Thymus (tissue), 14 donors: Measurements from ENCODE around the gene KHDRBS1. TPM values are rescaled to one million over a fixed set of nuclear protein-coding genes. Genes with fewer than 3 reads are reported as not detected.

Experiments used
- DNase-seq, 9 donors: peaks; one replicate each; pipeline ENCODE4 v3.0.0-alpha.2; 2013; ENCODE audit warnings: low spot score in 9 of 9, low read depth in 6 of 9, missing footprints in 1 of 9
- H3K27ac ChIP-seq, 2 donors: one replicate each; pipeline ENCODE4 v1.5.1; 2013; ENCODE audit warnings: control low read depth in 1 of 2, low read depth in 1 of 2, low read length in 1 of 2, mild to moderate bottlenecking in 1 of 2, moderate library complexity in 1 of 2
- H3K27me3 ChIP-seq, 2 donors: one replicate each; pipeline ENCODE4 v1.5.1; 2013; ENCODE audit warnings: low read length in 1 of 2; ENCODE audit not compliant: control insufficient read depth in 2 of 2, insufficient read depth in 1 of 2
- H3K36me3 ChIP-seq, 2 donors: one replicate each; pipeline ENCODE4 v1.5.1; 2013; ENCODE audit warnings: low read length in 1 of 2, mild to moderate bottlenecking in 1 of 2, moderate library complexity in 1 of 2; ENCODE audit not compliant: control insufficient read depth in 2 of 2, insufficient read depth in 2 of 2
- H3K4me1 ChIP-seq, 2 donors: one replicate each; pipeline ENCODE4 v1.5.1; 2013; ENCODE audit warnings: low read length in 2 of 2; ENCODE audit not compliant: control insufficient read depth in 2 of 2, insufficient read depth in 2 of 2
- H3K4me3 ChIP-seq, 2 donors: one replicate each; pipeline ENCODE4 v1.5.1; 2013; ENCODE audit warnings: low read length in 2 of 2, control low read depth in 1 of 2, mild to moderate bottlenecking in 1 of 2
- H3K9me3 ChIP-seq, 2 donors: one replicate each; pipeline ENCODE4 v1.5.1; 2013; ENCODE audit warnings: low read length in 1 of 2, mild to moderate bottlenecking in 1 of 2; ENCODE audit not compliant: control insufficient read depth in 2 of 2, insufficient read depth in 1 of 2
- WGBS: extraction: QIAGEN DNeasy Blood & Tissue Kit; methylation state at CpG from one replicate; pipeline ENCODE4 v1.1.7; 2013; 5-methylcytosine and 5-hydroxymethylcytosine counted together
- long read RNA-seq, 10 donors: transcript quantifications; one replicate each; lab custom pipeline, GENCODE V29; 2026
- polyA plus RNA-seq: library from polyadenylated mRNA; stranded (reverse); fragments of 200-250 nt; gene quantifications from one replicate; pipeline ENCODE4 v1.2.3, GENCODE V29; 2013
- total RNA-seq: library from RNA; stranded (reverse); fragments of 120-200 nt; gene quantifications from one replicate; pipeline ENCODE4 v1.2.4, GENCODE V29; 2013
- donor health status: healthy.

The KHDRBS1 gene, protein sequence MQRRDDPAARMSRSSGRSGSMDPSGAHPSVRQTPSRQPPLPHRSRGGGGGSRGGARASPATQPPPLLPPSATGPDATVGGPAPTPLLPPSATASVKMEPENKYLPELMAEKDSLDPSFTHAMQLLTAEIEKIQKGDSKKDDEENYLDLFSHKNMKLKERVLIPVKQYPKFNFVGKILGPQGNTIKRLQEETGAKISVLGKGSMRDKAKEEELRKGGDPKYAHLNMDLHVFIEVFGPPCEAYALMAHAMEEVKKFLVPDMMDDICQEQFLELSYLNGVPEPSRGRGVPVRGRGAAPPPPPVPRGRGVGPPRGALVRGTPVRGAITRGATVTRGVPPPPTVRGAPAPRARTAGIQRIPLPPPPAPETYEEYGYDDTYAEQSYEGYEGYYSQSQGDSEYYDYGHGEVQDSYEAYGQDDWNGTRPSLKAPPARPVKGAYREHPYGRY
- total RNA-seq, result 71.8 TPM
- 124 TPM for polyA plus RNA-seq
- long read RNA-seq, donor 1, partial matches to known transcripts, result 16 of 20 reads
- long read RNA-seq, donor 1, other reads (novel, unspliced or antisense), result 0 of 20 reads
- long read RNA-seq, donor 2, transcript KHDRBS1-202 (9 exons, 2,757 nt), result major isoform, 123 of 129 reads
- long read RNA-seq, donor 2, partial matches to known transcripts, result 0 of 129 reads
- long read RNA-seq, donor 2, other reads (novel, unspliced or antisense), result 0 of 129 reads
- long read RNA-seq, donor 3, transcript KHDRBS1-202 (9 exons, 2,757 nt), result major isoform, 75 of 92 reads
- long read RNA-seq, donor 3, partial matches to known transcripts, result 12 of 92 reads
- long read RNA-seq, donor 3, other reads (novel, unspliced or antisense), result 0 of 92 reads
- long read RNA-seq, donor 4, transcript KHDRBS1-202 (9 exons, 2,757 nt), result major isoform, 22 of 29 reads
- long read RNA-seq, donor 4, partial matches to known transcripts, result 5 of 29 reads
- long read RNA-seq, donor 4, other reads (novel, unspliced or antisense), result 0 of 29 reads
- long read RNA-seq, donor 5, transcript KHDRBS1-202 (9 exons, 2,757 nt), result major isoform, 76 of 98 reads
- long read RNA-seq, donor 5, partial matches to known transcripts, result 16 of 98 reads
- long read RNA-seq, donor 5, other reads (novel, unspliced or antisense), result 0 of 98 reads
- long read RNA-seq, donor 6, transcript KHDRBS1-202 (9 exons, 2,757 nt), result major isoform, 46 of 49 reads
- long read RNA-seq, donor 6, partial matches to known transcripts, result 0 of 49 reads
- long read RNA-seq, donor 6, other reads (novel, unspliced or antisense), result 0 of 49 reads
- long read RNA-seq, donor 7, transcript KHDRBS1-202 (9 exons, 2,757 nt), result major isoform, 48 of 230 reads
- long read RNA-seq, donor 7, partial matches to known transcripts, result 176 of 230 reads
- long read RNA-seq, donor 7, other reads (novel, unspliced or antisense), result 0 of 230 reads
- long read RNA-seq, donor 8, transcript KHDRBS1-202 (9 exons, 2,757 nt), result major isoform, 32 of 33 reads
- long read RNA-seq, donor 8, partial matches to known transcripts, result 0 of 33 reads
- long read RNA-seq, donor 8, other reads (novel, unspliced or antisense), result 0 of 33 reads
- long read RNA-seq, donor 9, transcript KHDRBS1-203 (11 exons, 1,989 nt), result minor isoform, 5 of 38 reads
- long read RNA-seq, donor 9, transcript KHDRBS1-202 (9 exons, 2,757 nt), result major isoform, 33 of 38 reads
- long read RNA-seq, donor 9, partial matches to known transcripts, result 0 of 38 reads
- long read RNA-seq, donor 9, other reads (novel, unspliced or antisense), result 0 of 38 reads
- long read RNA-seq, donor 10, transcript KHDRBS1-203 (11 exons, 1,989 nt), result minor isoform, 5 of 70 reads
- long read RNA-seq, donor 10, transcript KHDRBS1-202 (9 exons, 2,757 nt), result major isoform, 56 of 70 reads
- long read RNA-seq, donor 10, partial matches to known transcripts, result 6 of 70 reads
- long read RNA-seq, donor 10, other reads (novel, unspliced or antisense), result 0 of 70 reads

DNA sequence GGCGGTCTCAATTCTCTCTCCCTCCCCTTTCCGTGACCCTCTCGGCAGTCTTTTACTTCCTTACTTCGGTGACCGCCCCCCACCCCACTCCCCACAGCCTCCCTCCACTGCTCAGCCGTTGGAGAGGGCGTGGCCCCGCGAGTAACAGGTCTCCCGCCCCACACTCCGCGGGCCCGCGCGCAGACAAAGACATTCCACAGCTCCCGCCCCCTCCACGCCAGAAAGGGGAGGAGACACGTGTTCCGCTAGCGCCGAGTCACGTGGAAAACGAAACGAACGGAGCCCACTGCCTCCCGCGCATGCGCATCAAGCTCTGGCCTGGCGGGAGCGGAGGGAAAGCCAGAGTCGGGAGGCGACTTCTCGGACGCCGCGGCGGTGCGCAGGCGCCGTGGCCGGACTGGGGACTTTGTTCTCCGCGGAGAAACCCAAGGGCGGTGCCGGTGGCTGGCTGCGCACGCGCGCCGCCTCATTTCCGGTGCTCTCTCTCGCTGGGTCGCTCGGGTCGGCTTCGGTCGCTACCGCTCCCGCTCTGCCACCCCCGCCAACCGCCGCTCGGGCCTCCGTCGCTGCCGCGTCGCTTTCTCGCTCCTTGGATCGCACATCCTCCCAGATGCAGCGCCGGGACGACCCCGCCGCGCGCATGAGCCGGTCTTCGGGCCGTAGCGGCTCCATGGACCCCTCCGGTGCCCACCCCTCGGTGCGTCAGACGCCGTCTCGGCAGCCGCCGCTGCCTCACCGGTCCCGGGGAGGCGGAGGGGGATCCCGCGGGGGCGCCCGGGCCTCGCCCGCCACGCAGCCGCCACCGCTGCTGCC is at the start of gene KHDRBS1:
KHDRBS1 (plus strand) TSS at position 483 of the 813 bp plus-strand sequence; CDS start at position 611, 128 bp downstream.
- Histone ChIP-seq H3K27ac (peak within 1 kb of the TSS; percentile 96 to 99), H3K36me3 (peaks cover 5 to 12% of the 10 kb centered on the region in 2 donors), H3K4me3 (peak within 1 kb of the TSS; percentile 76 to 97), H3K4me1 (peaks cover 18 to 20% of the 10 kb centered on the region in 2 donors), H3K27me3 (no peaks in the 10 kb centered on the region), H3K9me3 (peaks cover 0 to 5% of the 10 kb centered on the region in 2 donors)
- DNase-seq, result peak; percentile 94 to 99 (median 98)
- 1% methylated on average over 101 of the region's 101 CpGs for WGBS

DNA sequence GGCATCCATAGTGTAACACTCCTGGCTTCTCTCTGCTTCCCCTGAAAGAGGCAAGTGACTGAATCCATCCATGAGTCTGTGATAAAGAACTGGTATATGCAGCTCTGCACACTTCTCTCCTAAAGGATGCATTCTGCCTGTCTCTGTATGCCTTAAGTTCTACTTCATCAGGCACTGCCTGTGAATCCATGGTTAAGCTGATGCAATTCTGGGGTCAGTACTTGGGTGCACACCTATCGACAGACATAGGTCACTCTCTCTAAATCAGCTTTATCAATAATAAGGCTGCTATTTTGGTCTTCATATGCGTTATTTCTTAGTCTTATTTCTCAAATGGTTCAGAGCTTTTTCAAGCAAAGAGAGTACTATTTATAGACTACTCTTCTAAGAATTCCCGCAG is 42.8 kb upstream of the KHDRBS1 start:
- WGBS, result 92% methylated on average over 3 of the region's 3 CpGs
- H3K27ac ChIP-seq, result no peak overlapping the region
- no peak for DNase-seq
- H3K4me1 ChIP-seq, result no peaks in the 10 kb centered on the region
- H3K4me3 ChIP-seq, result no peak overlapping the region
- no peaks in the 10 kb centered on the region for H3K36me3 ChIP-seq
- no peaks in the 10 kb centered on the region for H3K27me3 ChIP-seq
- H3K9me3 ChIP-seq, result no peaks in the 10 kb centered on the region

DNA sequence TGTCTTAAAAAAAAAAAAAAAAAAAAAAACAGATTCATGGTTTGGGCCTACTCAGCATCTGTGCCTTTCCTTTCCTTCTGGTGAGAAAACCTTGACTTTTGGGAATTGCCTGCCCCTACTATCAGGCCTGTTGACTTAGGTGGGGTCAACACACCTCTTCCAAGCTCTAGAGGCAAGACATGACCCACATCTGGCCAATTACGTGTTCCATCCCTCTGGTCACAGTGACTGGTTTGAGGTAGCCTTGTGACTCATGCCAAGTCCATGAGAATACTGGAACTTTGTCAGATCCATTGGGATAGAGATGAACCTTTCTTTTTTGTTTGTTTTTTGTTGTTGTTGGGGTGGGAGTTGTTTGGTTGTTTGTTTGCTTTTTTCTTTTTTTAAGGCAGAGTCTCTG is 37.3 kb upstream of the KHDRBS1 start:
- H3K9me3 ChIP-seq, result no peaks in the 10 kb centered on the region
- H3K27ac ChIP-seq, result no peak overlapping the region
- no peaks in the 10 kb centered on the region for H3K27me3 ChIP-seq
- WGBS, result 100% methylated on average over 1 of the region's 1 CpG
- H3K4me3 ChIP-seq, result no peak overlapping the region
- H3K36me3 ChIP-seq, result no peaks in the 10 kb centered on the region
- DNase-seq, result no peak
- peaks cover 0 to 7% of the 10 kb centered on the region in 2 donors for H3K4me1 ChIP-seq

DNA sequence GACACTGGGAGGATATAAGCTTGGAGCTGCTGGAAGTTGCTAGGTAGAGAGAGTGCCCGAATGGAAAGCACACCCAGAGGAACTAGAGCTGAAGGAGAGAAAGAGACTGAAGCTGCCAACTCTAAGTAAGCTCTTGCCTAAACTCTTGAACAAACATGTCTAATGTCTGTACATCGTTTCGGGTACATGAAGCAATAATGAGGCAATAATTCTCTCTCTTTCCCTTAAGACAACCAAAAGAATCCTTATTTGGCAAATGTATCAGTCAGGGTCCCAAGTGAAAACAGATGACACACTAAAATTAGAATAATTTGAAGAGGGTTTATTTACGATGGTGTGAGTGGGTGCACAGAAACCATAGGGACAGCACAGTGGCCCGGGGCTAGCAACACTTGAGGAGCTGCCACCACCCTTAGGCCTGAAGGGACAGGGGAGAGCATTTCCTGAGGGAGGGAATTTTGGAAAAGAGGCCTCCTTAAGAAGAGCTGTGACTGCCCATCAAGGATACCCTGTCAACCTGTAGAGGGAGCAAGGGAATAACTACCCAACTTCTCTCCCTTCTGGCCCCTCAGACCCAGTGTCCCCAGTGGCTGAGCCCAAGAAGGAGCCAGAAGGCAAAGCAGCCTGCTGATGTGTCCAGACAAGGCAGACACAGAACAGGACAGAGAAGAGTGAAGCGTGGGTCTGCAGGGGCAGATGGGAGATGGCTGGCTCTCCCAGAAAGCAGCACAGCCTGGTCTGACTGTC is 36.1 kb upstream of the KHDRBS1 start:
- Histone ChIP-seq H3K4me3 (no peak overlapping the region), H3K36me3 (no peaks in the 10 kb centered on the region), H3K4me1 (peaks cover 11 to 17% of the 10 kb centered on the region in 2 donors), H3K27ac (no peak overlapping the region), H3K27me3 (no peaks in the 10 kb centered on the region), H3K9me3 (no peaks in the 10 kb centered on the region)
- DNase-seq, result no peak
- WGBS, result 81% methylated on average over 6 of the region's 6 CpGs

DNA sequence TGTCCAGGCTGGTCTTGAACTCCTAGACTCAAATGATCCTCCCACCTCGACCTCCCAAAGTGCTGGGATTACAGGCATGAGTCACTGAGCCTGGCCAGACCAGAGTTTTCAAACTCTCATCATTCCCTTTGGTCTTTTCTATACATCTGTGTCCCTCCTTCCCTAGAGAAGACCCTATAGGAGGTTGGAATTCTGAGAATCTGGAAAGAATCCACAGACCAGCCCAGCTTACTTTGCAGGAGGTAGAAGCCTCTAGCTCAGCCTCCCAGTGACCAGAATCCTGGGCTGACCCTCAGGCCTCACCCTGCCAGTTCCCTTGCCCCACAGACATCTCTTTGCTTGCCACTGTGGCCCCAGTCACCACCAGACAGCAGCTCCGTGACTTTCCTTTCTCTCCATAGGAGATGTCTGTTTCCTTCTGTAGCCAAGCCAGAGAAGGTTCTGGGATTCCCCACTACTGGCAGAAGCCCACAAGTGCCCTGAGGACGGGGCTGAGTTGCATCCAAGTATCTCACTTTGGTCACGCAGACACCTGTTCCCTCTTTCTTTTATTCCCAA is 34.7 kb upstream of the KHDRBS1 start:
- Histone ChIP-seq H3K36me3 (no peaks in the 10 kb centered on the region), H3K9me3 (peaks cover 0 to 2% of the 10 kb centered on the region in 2 donors), H3K27ac (no peak overlapping the region), H3K4me1 (peaks cover 12 to 23% of the 10 kb centered on the region in 2 donors), H3K4me3 (no peak overlapping the region), H3K27me3 (no peaks in the 10 kb centered on the region)
- WGBS, result 94% methylated on average over 4 of the region's 4 CpGs
- no peak for DNase-seq

DNA sequence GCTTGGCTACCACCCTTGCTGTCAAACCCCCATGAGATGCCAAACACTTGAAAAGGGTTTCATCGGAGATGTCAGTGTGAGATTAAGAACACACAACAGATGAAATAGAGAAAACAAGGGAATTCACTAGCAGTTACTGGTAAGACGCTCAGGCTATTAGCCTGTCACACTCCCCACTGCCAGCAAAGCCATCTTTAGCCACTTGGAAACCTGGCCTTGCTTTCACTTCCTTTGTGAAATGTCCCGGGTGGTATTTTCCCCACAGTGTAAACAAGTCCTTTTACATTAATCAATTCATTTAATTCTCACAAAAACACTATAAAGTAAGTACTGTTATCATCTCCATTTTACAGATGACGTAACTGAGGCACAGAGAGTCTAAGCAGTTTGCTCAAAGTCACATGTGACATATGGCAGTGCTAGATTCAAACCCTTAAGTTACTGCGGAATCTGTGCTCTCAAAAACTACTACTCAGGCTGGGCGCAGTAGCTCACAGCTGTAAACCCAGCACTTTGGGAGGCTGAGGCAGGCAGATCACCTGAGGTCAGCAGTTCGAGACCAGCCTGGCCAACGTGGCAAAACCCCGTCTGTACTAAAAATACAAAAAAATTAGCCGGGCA is 32.7 kb upstream of the KHDRBS1 start:
- H3K4me1 ChIP-seq, result peaks cover 25 to 43% of the 10 kb centered on the region in 2 donors
- no peak overlapping the region for H3K4me3 ChIP-seq
- no peak overlapping the region for H3K27ac ChIP-seq
- DNase-seq, result no peak
- WGBS, result 94% methylated on average over 10 of the region's 10 CpGs
- H3K36me3 ChIP-seq, result no peaks in the 10 kb centered on the region
- no peaks in the 10 kb centered on the region for H3K27me3 ChIP-seq
- peaks cover 0 to 2% of the 10 kb centered on the region in 2 donors for H3K9me3 ChIP-seq

DNA sequence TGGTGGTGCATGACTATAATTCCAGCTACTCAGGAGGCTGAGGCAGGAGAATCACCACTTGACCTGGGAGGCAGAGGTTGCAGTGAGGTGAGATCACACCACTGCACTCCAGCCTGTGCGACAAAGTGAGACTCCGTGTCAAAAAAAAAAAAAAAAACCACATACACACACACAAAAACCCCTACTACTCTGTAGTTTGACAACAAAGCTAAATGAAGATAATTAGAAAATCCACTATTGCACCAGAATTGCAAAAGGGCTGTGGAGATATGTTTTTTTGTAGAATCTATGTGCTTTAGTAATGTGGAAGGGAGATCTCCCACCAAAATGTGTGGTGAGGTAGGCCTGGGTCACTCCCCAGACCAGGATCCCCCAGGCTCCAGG is 32.2 kb upstream of the KHDRBS1 start:
- no peaks in the 10 kb centered on the region for H3K36me3 ChIP-seq
- H3K4me1 ChIP-seq, result peaks cover 26 to 46% of the 10 kb centered on the region in 2 donors
- H3K4me3 ChIP-seq, result no peak overlapping the region
- no peaks in the 10 kb centered on the region for H3K27me3 ChIP-seq
- peaks cover 0 to 2% of the 10 kb centered on the region in 2 donors for H3K9me3 ChIP-seq
- WGBS, result 11% methylated on average over 2 of the region's 2 CpGs
- no peak for DNase-seq
- H3K27ac ChIP-seq, result peak overlapping the region; percentile 33 to 59
